GM12864 (cell line): ENCODE data around the gene MREG.

Source experiments
- DNase-seq: peaks from one replicate; pipeline ENCODE4 v3.0.0-alpha.2; 2011; ENCODE audit warnings: low read depth
- H3K4me3 ChIP-seq: 2 replicates; pipeline ENCODE4 v1.5.1; 2011; ENCODE audit warnings: mild to moderate bottlenecking, low read depth, low read length, control low read depth
- TF ChIP-seq, protein P1 (sequence below): IDR thresholded peaks from 2 replicates; pipeline ENCODE4 v1.5.1; 2011; ENCODE audit warnings: low read depth, mild to moderate bottlenecking, moderate library complexity, low read length, control low read depth, inconsistent platforms; ENCODE audit errors: missing control alignments

Gene MREG

DNA sequence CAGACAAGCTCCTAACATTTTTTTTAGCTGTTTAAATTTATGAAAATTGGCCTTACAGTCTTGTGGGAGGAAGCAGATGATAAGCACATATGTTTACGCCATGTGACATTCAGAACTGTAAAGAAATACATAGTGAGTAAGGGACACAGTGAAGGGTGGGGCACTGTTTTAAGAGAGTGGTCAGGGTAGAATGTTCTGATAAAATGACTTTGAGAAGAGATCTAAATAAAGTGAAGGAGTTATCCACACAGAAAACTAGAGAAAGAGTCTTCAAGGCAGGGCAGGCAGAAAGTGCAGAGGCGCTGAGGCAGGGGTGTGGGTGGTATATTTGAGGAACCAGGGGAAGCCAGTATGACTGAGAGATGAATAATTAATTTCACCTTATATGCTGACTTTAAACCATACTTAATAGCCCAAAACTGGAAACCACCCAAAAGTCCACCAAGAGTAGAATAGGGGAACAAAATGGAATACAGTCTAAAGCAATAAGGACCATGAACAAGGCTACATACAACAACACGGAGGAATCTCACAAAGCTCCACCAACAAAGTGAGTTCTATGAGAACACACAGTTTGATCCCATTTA lies 8.6 kb downstream of the MREG start:
- TF ChIP-seq, protein P1, sequence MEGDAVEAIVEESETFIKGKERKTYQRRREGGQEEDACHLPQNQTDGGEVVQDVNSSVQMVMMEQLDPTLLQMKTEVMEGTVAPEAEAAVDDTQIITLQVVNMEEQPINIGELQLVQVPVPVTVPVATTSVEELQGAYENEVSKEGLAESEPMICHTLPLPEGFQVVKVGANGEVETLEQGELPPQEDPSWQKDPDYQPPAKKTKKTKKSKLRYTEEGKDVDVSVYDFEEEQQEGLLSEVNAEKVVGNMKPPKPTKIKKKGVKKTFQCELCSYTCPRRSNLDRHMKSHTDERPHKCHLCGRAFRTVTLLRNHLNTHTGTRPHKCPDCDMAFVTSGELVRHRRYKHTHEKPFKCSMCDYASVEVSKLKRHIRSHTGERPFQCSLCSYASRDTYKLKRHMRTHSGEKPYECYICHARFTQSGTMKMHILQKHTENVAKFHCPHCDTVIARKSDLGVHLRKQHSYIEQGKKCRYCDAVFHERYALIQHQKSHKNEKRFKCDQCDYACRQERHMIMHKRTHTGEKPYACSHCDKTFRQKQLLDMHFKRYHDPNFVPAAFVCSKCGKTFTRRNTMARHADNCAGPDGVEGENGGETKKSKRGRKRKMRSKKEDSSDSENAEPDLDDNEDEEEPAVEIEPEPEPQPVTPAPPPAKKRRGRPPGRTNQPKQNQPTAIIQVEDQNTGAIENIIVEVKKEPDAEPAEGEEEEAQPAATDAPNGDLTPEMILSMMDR, result no peak
- no peak for DNase-seq
- no peak overlapping the region; the same call in 1 of the 2 replicates for H3K4me3 ChIP-seq

DNA sequence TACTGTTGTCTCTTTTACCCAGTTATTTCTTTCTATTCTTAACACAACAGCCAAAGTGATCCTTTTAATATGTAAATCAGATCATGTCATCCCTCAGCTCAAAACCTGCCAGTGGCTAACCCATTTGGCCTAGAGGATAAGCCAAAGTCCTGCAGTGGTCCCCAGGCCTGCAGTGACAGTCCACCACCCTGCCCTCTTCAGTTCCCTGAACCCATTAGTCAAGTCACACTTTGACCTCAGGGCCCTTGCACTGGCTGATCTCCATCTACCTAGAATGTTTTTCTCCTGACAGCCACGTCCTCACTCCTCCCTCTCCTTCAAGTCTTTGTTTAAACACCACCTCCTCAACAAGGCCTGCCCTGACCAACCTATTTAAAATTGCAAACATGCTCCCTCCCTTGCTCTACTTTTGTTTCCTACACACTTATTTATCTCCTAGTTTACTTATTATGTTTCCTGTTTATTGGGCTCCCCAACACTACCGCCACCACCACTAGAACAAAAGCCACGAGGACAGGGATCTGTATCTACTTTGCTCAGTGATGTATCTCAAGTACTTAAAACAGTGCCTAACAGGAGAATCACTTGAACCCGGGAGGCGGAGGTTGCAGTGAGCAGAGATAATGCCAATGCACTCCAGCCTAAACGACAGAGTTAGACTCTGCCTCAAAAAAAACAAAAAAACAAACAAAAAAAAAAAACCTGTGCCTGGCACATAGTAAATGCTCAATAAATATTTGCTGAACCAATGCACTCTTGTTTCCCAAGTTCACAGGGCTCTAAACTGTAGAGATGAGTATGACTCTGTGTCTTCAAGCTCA lies 9.3 kb downstream of the MREG start:
- TF ChIP-seq, protein P1, result no peak
- DNase-seq, result no peak
- no peak overlapping the region for H3K4me3 ChIP-seq

DNA sequence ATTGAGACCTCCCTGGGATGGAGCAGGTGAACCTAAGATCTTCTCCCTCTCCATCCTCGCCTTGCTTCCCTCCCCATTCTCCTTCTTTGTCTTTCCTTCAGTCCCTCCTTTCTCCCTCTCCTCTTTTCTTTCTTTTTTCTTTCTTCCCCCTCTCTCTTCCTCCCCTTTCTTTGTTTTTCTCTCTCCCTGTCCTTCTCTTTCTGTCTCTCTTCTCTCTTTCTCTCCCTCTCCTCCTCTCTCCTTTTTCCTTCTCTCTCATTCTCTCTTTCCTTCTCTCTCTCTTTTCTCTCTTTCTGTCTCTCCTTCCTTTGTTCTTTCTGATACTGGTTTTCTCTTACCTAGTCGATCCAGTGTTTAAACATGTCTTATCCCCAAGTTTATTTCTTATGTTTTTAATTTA lies 10.7 kb downstream of the MREG start:
- no peak for DNase-seq
- TF ChIP-seq, protein P1, result no peak
- H3K4me3 ChIP-seq, result no peak overlapping the region

DNA sequence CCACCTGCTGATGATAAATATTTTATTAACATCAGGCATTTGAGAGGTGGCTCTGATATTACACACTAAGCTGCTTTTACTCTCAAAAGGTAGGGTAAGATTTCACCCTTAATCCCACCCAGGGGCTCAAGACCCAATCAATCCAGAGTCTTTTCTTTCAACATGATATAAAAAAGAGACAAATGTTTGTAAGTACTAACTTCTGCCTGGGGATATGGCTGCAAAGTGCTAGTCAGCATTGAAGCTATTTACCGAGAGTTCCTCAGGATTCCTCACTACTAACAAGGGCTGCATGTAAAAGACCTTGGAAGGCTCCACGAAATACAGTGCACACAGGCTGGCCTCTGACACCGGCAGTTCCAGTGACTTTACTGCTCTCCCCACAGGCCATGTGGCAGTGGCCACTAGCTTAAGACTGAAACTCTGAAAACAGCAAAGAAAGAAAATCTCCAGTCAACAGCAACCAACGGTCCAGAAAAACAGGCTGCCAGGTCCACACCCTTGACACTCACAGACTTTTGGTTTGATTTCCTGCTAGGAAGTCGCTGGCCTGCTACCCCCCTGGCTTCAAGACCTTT lies 11.2 kb downstream of the MREG start:
- TF ChIP-seq, protein P1, result no peak
- H3K4me3 ChIP-seq, result no peak overlapping the region
- DNase-seq, result no peak

DNA sequence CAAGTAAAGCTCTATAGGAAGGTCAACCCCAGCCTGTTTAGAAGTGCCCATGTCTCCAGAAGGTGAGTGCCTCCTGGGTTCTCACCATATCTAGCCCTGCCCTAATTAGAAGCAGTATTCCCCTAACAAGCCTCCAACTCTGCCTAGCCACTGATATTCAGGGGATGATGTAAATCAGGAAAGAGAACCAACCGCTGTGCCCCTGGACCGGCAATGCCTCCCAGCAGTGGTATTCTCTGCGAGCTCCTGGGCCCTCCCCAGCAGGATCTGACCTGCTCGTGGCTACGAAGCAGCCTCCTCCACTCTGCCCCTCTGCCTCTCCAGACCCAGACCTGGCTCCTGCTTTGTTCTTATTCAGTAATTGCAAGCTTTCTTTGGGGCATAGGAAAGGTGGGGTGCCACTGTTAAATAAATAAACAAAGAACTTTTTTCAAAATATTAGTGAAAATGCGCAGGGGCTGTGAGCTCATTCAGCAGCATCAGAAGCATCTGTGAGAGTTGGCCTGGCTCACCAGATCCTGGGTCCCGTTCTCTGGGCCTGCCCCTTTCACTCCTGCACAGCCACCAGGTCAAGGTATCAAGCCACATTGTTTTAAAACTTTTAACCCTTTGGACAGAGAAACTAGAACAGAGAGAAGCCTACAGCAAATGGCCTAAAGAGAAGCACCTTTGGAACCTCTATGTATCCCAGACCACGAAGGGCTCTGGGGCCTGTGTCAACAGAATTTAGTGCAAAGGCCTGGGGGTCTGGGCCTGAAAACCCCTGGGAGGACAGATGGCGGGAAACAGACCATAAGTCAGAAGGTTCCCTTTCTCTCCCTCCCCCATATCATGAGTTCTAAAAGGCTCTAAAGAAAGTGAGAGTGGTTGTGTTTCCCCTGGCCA lies 11.9 kb downstream of the MREG start:
- no peak for DNase-seq
- TF ChIP-seq, protein P1, result no peak
- no peak overlapping the region for H3K4me3 ChIP-seq

DNA sequence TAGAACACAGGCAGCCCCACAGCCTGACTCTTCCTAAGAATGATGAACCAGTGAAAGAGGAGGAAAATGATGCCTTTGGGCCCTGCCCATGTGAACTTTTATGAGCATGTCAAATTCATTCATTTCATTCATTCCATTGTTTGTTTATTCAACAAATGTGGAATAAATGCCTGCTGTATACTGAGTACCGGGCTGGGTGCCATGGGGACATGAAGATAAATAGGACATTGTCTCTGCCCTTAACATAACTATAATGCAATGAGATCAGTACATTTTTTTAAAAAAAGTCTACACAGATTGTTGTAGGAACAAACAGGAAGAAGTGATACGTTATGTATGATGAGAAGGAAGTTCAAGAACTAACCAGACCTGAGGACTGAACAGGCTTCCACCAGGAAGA lies 14.7 kb downstream of the MREG start:
- TF ChIP-seq, protein P1, result no peak
- DNase-seq, result no peak
- H3K4me3 ChIP-seq, result no peak overlapping the region
